Suprapubic skin (tissue), 4 donors: Measurements from ENCODE around the gene ISYNA1. TPM values are rescaled to one million over a fixed set of nuclear protein-coding genes. Genes with fewer than 3 reads are reported as not detected.

Experiments
- DNase-seq, 2 donors: peaks; one replicate each; pipeline ENCODE4 v3.0.0-alpha.2; 2019; ENCODE audit warnings: low spot score in 2 of 2
- H3K27ac ChIP-seq: fragments of 200-600 bp; sonication (generic); one replicate; pipeline ENCODE4 v1.5.1; 2019
- H3K27me3 ChIP-seq: fragments of 200-600 bp; sonication (generic); one replicate; pipeline ENCODE4 v1.5.1; 2019
- H3K36me3 ChIP-seq: fragments of 200-600 bp; sonication (generic); one replicate; pipeline ENCODE4 v1.5.1; 2019
- H3K4me1 ChIP-seq: fragments of 200-600 bp; sonication (generic); one replicate; pipeline ENCODE4 v1.5.1; 2019
- H3K4me3 ChIP-seq: fragments of 200-600 bp; sonication (generic); one replicate; pipeline ENCODE4 v1.5.1; 2019; ENCODE audit warnings: mild to moderate bottlenecking
- H3K9me3 ChIP-seq: fragments of 200-600 bp; sonication (generic); one replicate; pipeline ENCODE4 v1.5.1; 2019
- EP300 ChIP-seq: sonication (generic); formaldehyde crosslinking; IDR thresholded peaks from one replicate; pipeline ENCODE4 v1.6.1; 2017; ENCODE audit warnings: antibody characterized with exemption
- POLR2A ChIP-seq, 2 donors: fragments of 450-650 bp; IDR thresholded peaks; one replicate each; pipeline ENCODE4 v1.6.1; 2017; ENCODE audit warnings: antibody characterized with exemption in 2 of 2, mild to moderate bottlenecking in 2 of 2, moderate library complexity in 2 of 2
- POLR2AphosphoS5 ChIP-seq, 3 donors: sonication (generic); formaldehyde crosslinking; IDR thresholded peaks; one replicate each; pipeline ENCODE4 v1.6.1; 2017; ENCODE audit warnings: antibody characterized with exemption in 3 of 3
- WGBS: methylation state at CpG from one replicate; pipeline ENCODE4 v1.1.5; 2018; 5-methylcytosine and 5-hydroxymethylcytosine counted together
- total RNA-seq, 4 donors: library from RNA; depleted of rRNA; stranded (reverse); fragments of >200 nt; gene quantifications; one replicate each; pipeline ENCODE4 v1.1.0, GENCODE V29; 2016
- TF ChIP-seq, protein P1 (sequence below), 2 donors: fragments of 200-600 bp in 1 of 2; fragments of 450-650 bp in 1 of 2; sonication (generic) in 1 of 2; IDR thresholded peaks; one replicate each; pipeline ENCODE4 v1.5.1; 2016 to 2019; ENCODE audit warnings: antibody characterized with exemption in 2 of 2, mild to moderate bottlenecking in 1 of 2, moderate library complexity in 1 of 2

ISYNA1 gene
- total RNA-seq, 4 donors from 2014 or later: 7.9 to 27.6 (median 21.0) TPM

GRCh38 chr19:18473706-18474087 is 35.8 kb upstream of the ISYNA1 start:
- H3K4me1 ChIP-seq: peaks cover 46% of the 10 kb centered on the region
- DNase-seq: no peak
- H3K36me3 ChIP-seq: peaks cover 17% of the 10 kb centered on the region
- no peak overlapping the region for H3K4me3 ChIP-seq
- no peaks in the 10 kb centered on the region for H3K27me3 ChIP-seq
- 96% methylated on average over 8 of the region's 8 CpGs for WGBS
- TF ChIP-seq POLR2AphosphoS5 (IDR thresholded peaks at IDR 0.05): no peak
- no peak for TF ChIP-seq EP300
- TF ChIP-seq POLR2A (IDR thresholded peaks at IDR 0.05): no peak
- TF ChIP-seq, protein P1, sequence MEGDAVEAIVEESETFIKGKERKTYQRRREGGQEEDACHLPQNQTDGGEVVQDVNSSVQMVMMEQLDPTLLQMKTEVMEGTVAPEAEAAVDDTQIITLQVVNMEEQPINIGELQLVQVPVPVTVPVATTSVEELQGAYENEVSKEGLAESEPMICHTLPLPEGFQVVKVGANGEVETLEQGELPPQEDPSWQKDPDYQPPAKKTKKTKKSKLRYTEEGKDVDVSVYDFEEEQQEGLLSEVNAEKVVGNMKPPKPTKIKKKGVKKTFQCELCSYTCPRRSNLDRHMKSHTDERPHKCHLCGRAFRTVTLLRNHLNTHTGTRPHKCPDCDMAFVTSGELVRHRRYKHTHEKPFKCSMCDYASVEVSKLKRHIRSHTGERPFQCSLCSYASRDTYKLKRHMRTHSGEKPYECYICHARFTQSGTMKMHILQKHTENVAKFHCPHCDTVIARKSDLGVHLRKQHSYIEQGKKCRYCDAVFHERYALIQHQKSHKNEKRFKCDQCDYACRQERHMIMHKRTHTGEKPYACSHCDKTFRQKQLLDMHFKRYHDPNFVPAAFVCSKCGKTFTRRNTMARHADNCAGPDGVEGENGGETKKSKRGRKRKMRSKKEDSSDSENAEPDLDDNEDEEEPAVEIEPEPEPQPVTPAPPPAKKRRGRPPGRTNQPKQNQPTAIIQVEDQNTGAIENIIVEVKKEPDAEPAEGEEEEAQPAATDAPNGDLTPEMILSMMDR (IDR thresholded peaks at IDR 0.05): no peak
- H3K27ac ChIP-seq: no peak overlapping the region
- no peaks in the 10 kb centered on the region for H3K9me3 ChIP-seq

GRCh38 chr19:18473003-18473705 is 35.2 kb upstream of the ISYNA1 start:
- H3K4me1 ChIP-seq: peaks cover 46% of the 10 kb centered on the region
- no peak overlapping the region for H3K4me3 ChIP-seq
- H3K27me3 ChIP-seq: no peaks in the 10 kb centered on the region
- no peaks in the 10 kb centered on the region for H3K9me3 ChIP-seq
- H3K27ac ChIP-seq: no peak overlapping the region
- peaks cover 17% of the 10 kb centered on the region for H3K36me3 ChIP-seq
- DNase-seq: no peak
- TF ChIP-seq EP300 (no peak), POLR2AphosphoS5 (IDR thresholded peaks at IDR 0.05) (no peak), POLR2A (IDR thresholded peaks at IDR 0.05) (no peak)
- TF ChIP-seq, protein P1 (IDR thresholded peaks at IDR 0.05): no peak
- WGBS: 81% methylated on average over 8 of the region's 8 CpGs

- TF ChIP-seq, protein P1 (IDR thresholded peaks at IDR 0.05): no peak
- TF ChIP-seq POLR2AphosphoS5 (IDR thresholded peaks at IDR 0.05) (no peak), EP300 (no peak), POLR2A (IDR thresholded peaks at IDR 0.05) (no peak)
- Histone ChIP-seq H3K4me1 (peaks cover 52% of the 10 kb centered on the region), H3K36me3 (peaks cover 19% of the 10 kb centered on the region), H3K9me3 (no peaks in the 10 kb centered on the region), H3K4me3 (no peak overlapping the region), H3K27ac (no peak overlapping the region), H3K27me3 (no peaks in the 10 kb centered on the region)
- WGBS: 79% methylated on average over 2 of the region's 2 CpGs
- DNase-seq: no peak
Observed at GRCh38 chr19:18470787-18471186, 32.9 kb upstream of the ISYNA1 start.

DNA sequence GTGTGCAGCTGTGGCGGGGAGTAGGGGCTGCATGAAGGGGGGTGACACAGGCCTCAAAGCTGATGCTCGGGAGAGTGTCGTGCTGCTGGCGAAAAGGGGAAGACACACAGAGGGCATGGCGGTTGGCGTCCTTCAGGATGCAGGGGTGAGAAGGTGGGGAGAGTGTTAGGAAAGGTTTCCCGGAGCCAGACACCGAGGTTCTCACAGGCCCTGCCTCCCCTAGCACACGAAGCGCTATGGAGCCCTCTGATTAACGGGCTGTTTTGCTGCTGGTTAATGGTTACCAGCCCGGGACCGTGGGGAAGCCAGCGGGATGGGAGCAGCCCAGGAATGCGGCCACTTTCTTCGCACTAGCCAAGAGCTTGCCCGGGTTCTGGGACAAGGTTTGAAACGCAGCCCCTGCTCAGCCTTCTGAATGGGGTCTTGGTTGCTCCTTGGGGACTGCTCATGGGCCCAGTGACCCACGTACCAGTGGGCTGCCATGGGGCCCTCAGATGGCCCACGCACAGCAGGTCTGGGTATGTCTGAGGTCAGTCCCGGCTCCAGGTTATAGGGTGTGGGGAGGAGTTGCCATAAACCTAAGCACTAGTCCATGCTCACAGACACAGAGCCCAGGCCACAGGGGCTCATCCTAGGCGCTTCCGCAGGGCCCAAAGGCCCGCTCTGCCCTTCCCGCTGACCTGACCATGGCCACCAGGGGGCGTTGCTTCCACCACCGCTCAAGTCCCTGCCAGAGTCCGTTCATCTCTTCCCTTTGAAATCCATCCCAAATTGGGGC is 31.3 kb upstream of the ISYNA1 start:
- H3K36me3 ChIP-seq: peaks cover 22% of the 10 kb centered on the region
- H3K9me3 ChIP-seq: no peaks in the 10 kb centered on the region
- 63% methylated on average over 19 of the region's 28 CpGs for WGBS
- H3K4me1 ChIP-seq: peaks cover 62% of the 10 kb centered on the region
- TF ChIP-seq POLR2A (IDR thresholded peaks at IDR 0.05) (no peak), EP300 (no peak), POLR2AphosphoS5 (IDR thresholded peaks at IDR 0.05) (no peak)
- TF ChIP-seq, protein P1 (IDR thresholded peaks at IDR 0.05): peak; percentile 52 to 74
- no peak overlapping the region for H3K27ac ChIP-seq
- H3K27me3 ChIP-seq: no peaks in the 10 kb centered on the region
- no peak overlapping the region for H3K4me3 ChIP-seq
- DNase-seq: no peak

- H3K4me1 ChIP-seq: peaks cover 63% of the 10 kb centered on the region
- WGBS: 67% methylated on average over 3 of the region's 3 CpGs
- no peaks in the 10 kb centered on the region for H3K9me3 ChIP-seq
- H3K27ac ChIP-seq: no peak overlapping the region
- DNase-seq: no peak
- no peak overlapping the region for H3K4me3 ChIP-seq
- TF ChIP-seq, protein P1 (IDR thresholded peaks at IDR 0.05): no peak
- TF ChIP-seq POLR2AphosphoS5 (IDR thresholded peaks at IDR 0.05) (no peak), EP300 (no peak), POLR2A (IDR thresholded peaks at IDR 0.05) (no peak)
- H3K36me3 ChIP-seq: peaks cover 22% of the 10 kb centered on the region
- no peaks in the 10 kb centered on the region for H3K27me3 ChIP-seq
Observed at GRCh38 chr19:18468517-18468916, 30.6 kb upstream of the ISYNA1 start.
